HG03558 (cell line): ENCODE data around the gene TADA3.

ENCODE experiments used
- ATAC-seq: cut with Tn5 transposase; IDR thresholded peaks from one replicate; pipeline ENCODE4 v1.9.1; 2021; ENCODE audit warnings: moderate number of reproducible peaks; ENCODE audit not compliant: unreplicated experiment; ENCODE audit errors: extremely low read depth

TADA3 gene

GRCh38 chr3:9810846-9811245 lies 18.6 kb upstream of the TADA3 start:
- no peak for ATAC-seq

DNA sequence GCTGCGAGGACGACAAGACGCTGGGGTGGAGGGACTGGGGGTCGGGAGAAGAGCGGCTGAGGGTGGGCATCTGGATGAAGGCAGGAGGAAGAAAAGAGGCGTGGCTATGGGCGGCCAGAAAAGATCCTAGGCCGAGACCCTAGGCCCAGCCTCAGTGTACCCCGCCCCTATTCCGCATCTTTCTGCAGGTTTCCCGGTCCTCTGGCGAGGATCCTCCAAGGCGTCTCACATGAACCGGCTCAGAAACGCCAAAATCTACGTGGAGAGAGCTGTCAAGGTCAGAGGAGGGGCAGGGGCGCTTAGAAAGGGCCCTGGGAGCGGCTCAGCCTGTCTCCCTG lies 18.1 kb upstream of the TADA3 start:
- no peak for ATAC-seq

DNA sequence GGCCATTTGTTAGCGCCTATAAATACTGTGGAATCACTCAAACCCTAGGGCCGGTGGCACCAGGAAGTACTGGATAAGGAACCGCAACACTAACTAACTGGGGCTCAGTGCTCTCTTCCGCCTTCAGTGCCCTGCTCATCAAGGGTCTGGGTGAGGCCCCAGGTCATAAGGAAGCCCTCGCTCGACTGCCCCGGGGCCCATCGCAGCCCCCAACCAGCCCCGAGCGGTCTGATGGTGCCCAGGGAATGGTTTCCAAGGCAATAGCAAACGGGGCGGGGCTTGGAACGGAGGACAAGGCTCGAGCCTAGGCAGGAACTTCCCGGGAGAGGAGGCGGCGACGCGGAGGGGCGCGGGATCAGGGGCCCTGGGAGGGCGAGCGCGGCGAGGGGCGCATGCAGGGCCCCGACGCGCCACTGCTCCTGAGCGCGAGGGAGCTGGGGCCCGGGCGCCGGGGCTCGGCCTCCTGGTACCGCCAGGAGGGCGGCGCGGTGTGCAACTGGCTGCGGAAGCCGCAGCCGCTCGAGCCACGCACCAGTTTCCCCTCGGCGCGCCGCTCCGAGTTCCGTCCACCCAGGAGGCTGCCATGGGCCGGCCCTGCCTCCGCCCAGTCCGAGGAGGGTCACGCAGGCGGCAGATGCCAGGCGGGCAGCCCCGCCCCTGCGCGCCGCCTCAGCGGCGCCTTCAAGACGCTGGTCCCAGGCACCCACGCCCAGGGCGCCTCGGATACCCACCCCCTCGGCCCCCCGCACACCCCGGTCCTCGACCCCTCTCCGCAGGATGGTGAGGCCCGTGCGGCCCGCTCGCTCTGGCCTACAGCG lies 17.6 kb upstream of the TADA3 start, which contains the start of gene TTLL3:
TTLL3 (plus strand) TSS at position 648 of the 818 bp plus-strand sequence. CDS start 400 bp downstream, outside the sequence.
- ATAC-seq = no peak

- ATAC-seq = no peak
Observed at GRCh38 chr3:9809239-9809614, 17.0 kb upstream of the TADA3 start.

DNA sequence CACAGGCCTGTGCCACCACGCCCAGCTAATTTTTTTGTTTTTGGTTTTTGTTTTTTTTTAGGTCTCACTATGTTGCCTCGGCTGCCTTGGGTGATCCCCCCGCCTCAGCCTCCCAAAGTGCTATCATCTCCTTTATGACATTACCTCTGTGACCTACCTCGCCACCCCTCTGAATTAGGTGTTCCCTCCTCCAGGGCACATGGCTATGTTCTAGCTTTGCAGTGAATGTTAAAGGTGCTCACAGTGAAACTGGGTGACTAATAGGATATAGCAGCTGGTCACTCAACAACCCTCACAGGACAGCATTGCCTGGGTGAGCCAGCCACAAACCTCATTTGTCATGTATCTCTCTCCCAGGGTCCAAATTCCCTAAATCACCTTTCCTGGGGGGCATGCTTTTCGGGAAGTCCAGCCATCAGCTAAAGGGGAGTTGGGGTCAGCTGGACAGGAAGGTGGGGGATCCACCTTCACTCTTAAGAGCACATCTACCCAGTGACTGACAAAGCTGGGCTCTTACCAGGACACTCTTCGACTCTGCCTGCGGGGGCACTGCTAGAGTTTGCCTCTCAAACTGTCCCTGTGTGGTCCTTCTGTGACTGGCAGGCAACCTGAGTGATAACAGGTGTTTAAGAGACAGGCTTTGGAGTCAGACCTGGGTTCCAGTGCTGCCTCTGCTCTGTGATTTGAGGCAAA lies 16.2 kb upstream of the TADA3 start:
- ATAC-seq = no peak

- ATAC-seq = no peak
Observed at GRCh38 chr3:9807981-9808344, 15.7 kb upstream of the TADA3 start.

- no peak for ATAC-seq
Observed at GRCh38 chr3:9806688-9807589, 14.7 kb upstream of the TADA3 start.

- no peak for ATAC-seq
Observed at GRCh38 chr3:9806137-9806536, 13.9 kb upstream of the TADA3 start.

DNA sequence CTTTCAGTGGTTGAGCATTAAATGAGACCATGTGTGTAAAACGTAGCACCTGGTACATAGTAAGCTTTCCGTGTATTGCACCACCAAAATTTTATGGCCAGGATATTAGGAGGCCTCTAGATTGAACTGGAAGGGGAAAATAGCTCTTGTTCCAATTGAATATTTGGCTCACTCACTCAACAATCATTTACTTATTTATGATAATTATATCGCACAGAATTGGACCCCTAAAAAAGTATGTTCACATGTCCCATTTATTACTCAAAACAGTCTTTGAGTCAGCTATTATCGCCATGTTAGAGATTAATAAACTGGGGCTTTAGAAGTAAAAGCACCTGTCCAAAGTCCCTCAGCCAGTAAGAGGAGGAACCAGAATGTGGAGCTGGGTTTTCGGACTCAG lies 12.7 kb upstream of the TADA3 start:
- ATAC-seq = no peak

DNA sequence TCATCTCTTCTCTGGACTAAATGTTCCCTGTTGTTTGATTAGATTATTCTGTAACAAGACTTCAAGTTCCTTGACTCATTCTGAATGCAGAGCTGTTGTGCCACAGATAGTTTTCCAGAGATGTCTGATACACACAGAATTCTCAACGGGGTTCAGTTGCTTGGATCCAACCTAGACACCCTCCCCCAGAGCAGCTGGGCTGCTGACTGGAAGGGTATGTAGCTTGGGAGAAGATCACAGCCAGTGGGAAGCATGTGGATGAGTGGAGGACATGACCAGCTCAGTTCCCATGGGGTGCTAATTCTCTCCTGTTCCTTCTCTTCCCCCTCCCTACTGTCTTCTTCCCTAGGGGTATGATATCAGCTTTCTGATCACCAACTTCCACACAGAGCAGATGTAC lies 11.2 kb upstream of the TADA3 start:
- no peak for ATAC-seq

DNA sequence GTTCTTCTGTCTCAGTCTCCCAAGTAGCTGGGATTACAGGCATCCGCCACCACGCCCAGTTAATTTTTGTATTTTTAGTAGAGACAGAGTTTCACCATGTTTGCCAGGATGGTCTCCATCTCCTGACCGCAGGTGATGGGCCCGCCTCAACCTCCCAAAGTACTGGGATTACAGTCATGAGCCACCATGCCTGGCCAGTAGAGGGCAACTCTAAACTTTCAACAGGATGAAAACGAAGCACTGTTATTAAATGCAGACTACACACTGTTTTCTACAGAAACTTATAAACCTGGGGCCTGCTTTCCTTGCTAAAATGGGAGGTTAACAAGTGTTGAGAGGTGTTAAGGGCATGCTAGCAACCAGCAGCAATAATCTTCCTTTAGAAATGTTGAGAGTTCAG lies 8.3 kb upstream of the TADA3 start:
- ATAC-seq = no peak

DNA sequence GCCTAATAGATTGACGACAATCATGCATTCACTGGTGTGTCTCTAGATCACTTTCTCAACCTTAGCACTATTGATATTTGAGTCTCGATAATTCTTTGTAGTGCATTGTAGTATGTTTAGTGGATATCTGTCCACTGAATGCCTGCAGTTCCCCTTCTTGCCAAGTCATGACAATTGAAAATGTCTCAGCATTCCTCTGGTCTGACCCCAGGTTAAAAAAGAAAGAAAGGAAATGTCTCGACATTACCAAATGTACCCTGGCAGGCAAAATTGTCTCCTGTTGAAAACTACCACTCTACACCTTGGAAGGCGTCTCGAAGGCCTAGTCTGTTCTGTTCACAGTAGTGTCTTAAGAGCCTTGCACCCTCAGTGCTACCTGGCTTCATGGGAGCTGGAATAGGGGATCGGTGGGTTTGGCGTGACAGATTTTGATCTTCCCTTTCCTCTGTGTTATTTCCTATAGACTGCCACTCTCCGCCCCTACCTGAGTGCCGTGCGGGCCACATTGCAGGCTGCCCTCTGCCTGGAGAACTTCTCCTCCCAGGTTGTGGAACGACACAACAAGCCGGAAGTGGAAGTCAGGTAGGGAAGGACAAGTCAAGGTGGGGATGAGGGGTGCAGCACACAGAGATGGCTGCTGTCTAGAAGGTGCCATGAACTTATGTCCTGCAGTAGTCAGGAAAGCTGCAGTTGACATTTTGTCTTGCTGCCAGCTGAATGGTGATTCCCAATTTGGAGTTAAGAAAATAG lies 5.1 kb upstream of the TADA3 start:
- no peak for ATAC-seq

DNA sequence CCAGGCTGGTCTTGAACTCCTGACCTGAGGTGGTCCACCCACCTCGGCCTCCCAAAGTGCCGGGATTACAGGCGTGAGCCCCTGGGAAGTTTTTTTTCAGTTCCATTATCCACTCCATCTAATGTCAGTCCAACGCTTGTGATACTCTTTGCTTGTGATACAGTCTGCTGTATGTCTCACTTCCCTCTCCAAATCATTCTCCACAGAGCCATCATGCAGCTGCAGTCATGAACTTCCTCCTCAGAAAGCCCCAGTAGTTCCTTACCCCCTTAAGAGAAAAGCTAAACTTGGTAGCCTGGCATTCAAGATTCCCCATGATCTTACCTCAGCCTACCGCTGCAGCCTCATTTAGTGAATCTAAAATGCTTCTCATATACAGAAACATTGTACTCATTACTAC lies 2.9 kb upstream of the TADA3 start:
- ATAC-seq = no peak

GRCh38 chr3:9794400-9794799 lies 2.1 kb upstream of the TADA3 start:
- no peak for ATAC-seq

DNA sequence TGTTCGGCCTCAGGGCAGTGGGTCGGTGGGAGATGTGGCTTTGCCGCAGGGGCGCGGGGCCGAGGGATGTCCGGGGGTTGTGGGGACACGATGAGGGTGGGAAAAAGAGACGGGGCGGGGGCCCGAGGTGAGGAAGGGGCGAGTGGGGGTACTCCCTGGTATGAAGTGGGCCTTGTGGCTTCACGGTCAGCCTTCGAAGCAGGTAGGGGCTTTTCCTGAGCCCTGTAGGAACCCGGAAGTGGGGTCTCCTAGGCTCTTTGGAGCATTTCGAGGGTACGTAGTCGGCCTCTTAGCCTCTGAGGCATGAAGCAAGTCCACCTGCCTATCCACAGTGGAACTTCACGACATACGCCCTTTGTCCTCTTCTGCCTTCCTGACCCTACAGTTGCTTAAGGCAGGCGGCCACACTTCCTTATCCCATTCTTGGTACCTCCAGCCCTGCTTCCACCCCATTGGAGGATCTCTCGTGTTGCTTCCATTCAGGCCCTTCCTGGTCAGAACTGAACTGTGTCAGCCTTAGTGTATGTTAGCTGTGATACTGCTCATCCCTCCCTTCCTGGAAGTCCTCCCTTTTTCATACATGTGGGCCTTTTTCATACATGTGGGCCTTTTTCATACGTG lies 998 bp upstream of the TADA3 start:
- no peak for ATAC-seq

- ATAC-seq = no peak
Observed at GRCh38 chr3:9791790-9792404, 376 bp downstream of the TADA3 start.

DNA sequence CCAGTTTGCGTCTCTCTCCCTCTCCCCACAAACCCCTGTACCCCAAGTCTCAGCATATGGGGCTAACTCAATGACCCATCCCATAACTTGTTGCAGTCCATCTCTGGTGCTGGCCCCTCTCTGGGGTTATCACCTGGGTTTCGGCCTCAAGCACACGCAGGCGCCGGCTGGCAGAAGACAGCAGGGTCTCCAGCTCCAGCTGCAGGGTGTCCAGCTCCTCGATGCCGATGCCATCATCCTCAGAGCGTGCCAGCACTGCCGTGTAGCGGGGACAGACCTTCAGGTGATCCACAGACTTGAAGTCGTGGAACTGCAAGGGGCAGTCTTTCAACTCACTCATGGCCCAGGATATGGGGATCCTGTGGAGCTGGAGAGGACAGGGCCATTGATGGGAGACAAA lies 1.1 kb downstream of the TADA3 start:
- ATAC-seq = no peak

- no peak for ATAC-seq
Observed at GRCh38 chr3:9787714-9788113, 4.6 kb downstream of the TADA3 start.
